Hepatocyte (in vitro differentiated cells): Measurements from ENCODE around the gene CAP2.

Experiments
- CTCF ChIP-seq: fragments of 200-600 bp; sonication (generic); IDR thresholded peaks from 2 replicates; pipeline ENCODE4 v1.5.1; 2016; ENCODE audit warnings: antibody characterized with exemption, mild to moderate bottlenecking; ENCODE audit not compliant: poor library complexity
- EZH2 ChIP-seq: fragments of 200-600 bp; sonication (generic); IDR thresholded peaks from 2 replicates; pipeline ENCODE4 v1.6.1; 2016; ENCODE audit warnings: antibody characterized with exemption, mild to moderate bottlenecking, borderline replicate concordance

- TF ChIP-seq CTCF (no peak), EZH2 (no peak)
These were observed 92.6 kb downstream of the CAP2 start for GRCh38 chr6:17485946-17486345.
